Body of pancreas (tissue), 4 donors: ENCODE measurements around the gene TMCC2. TPM values are rescaled to one million over a fixed set of nuclear protein-coding genes. Genes with fewer than 3 reads are reported as not detected.

ENCODE experiments used
- ATAC-seq: fragments of 150-250 bp; one replicate; pipeline ENCODE4 v1.9.1; 2016
- DNase-seq, 4 donors: peaks; one replicate each; pipeline ENCODE4 v3.0.0-alpha.2; 2019
- H3K27ac ChIP-seq, 4 donors: fragments of 200-600 bp; sonication (generic); 1 replicate in 3 of 4; 2 replicates in 1 of 4; pipeline versions ENCODE4 v1.5.1 to v1.6.1; 2016 to 2019; ENCODE audit warnings: mild to moderate bottlenecking in 1 of 4, mixed read lengths in 1 of 4, moderate library complexity in 1 of 4
- H3K27me3 ChIP-seq, 2 donors: fragments of 200-600 bp; sonication (generic); one replicate each; pipeline ENCODE4 v1.6.0; 2016; ENCODE audit warnings: mild to moderate bottlenecking in 1 of 2
- H3K36me3 ChIP-seq, 2 donors: fragments of 200-600 bp; sonication (generic); replicated peaks in 1 of 2; 2 replicates each; pipeline ENCODE4 v1.5.1; 2016; ENCODE audit warnings: low read depth in 2 of 2; ENCODE audit not compliant: insufficient read depth in 1 of 2
- H3K4me1 ChIP-seq: fragments of 200-600 bp; sonication (generic); one replicate; pipeline ENCODE4 v1.6.0; 2016
- H3K4me3 ChIP-seq, 2 donors: fragments of 200-600 bp; sonication (generic); 1 replicate in 1 of 2; 2 replicates in 1 of 2; pipeline ENCODE4 v1.5.1; 2016 to 2019
- H3K9me3 ChIP-seq, 3 donors: fragments of 200-600 bp; sonication (generic); 1 replicate in 2 of 3; 2 replicates in 1 of 3; pipeline ENCODE4 v1.5.1; 2016
- CTCF ChIP-seq, 7 experiments: fragments of 450-650 bp in 4 of 7; fragments of 200-600 bp in 3 of 7; sonication (generic) in 3 of 7; IDR thresholded peaks; one replicate each; pipeline ENCODE4 v1.5.1; 2016 to 2019; ENCODE audit warnings: antibody characterized with exemption in 7 of 7
- POLR2A ChIP-seq, 3 donors: fragments of 450-650 bp; IDR thresholded peaks; one replicate each; pipeline ENCODE4 v1.6.1; 2016; ENCODE audit warnings: antibody characterized with exemption in 3 of 3, mild to moderate bottlenecking in 2 of 3
- WGBS, 2 donors: methylation state at CpG; one replicate each; pipeline ENCODE4 v1.1.5; 2017; 5-methylcytosine and 5-hydroxymethylcytosine counted together
- intact Hi-C: fragments of 100-400 bp; cut with DNase I; formaldehyde crosslinking; loops from one replicate; pipeline ENCODE4 v1.15.1; 2023
- total RNA-seq, 2 donors: library from RNA; depleted of rRNA; stranded (reverse); fragments of >200 nt; gene quantifications; one replicate each; pipeline ENCODE4 v1.1.0, GENCODE V29; 2016

TMCC2 gene
- total RNA-seq, 2 donors from 2014 or later, result 1.3 to 1.6 TPM

DNA sequence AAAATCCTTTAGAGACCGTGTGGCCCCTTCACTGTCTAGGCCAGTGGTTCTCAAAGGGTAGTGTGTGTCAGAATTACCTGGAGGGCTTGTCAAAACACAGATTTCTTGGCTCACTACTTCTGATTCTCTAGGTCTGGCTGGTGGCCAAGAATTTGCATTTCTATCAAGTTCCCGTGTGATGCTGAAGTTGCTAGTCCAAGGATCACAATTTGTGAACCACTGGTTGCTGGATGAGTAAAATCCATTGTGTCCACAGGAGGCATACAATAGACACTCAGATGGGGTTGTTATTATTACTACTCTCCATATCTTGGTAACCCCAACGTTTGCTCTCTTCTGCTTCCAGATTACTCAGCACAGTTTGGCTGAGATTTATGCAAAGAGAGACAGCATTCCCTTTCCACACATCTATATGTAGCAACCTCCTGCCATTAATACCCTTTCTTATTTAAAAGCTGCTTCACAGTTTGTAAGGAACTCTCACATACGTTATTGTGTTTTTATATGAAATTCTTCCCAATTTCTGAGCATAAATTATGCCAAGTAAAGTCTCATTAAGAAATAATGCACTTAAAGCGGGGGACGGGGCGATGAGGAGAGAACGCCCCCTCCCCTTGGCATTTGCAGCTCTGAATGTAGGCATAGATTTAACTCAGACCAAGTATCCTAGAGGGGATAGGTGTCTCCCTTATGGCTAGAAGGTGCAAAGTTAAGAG lies 720 bp upstream of the TMCC2 start:
- 9 to 12% methylated on average over 8 of the region's 8 CpGs for WGBS, 2 donors
- H3K36me3 ChIP-seq, result no peaks in the 10 kb centered on the region
- TF ChIP-seq POLR2A (IDR thresholded peaks at IDR 0.05) (no peak), CTCF (IDR thresholded peaks at IDR 0.05) (no peak)
- no peak for DNase-seq
- no peaks in the 10 kb centered on the region for H3K27me3 ChIP-seq
- H3K9me3 ChIP-seq, result no peaks in the 10 kb centered on the region
- H3K4me3 ChIP-seq, result peak overlapping the region in 1 of 2 donors; percentile 50
- ATAC-seq, result no peak
- H3K4me1 ChIP-seq, result peaks cover 29% of the 10 kb centered on the region
- H3K27ac ChIP-seq, result peak overlapping the region in 1 of 4 donors; percentile 21
- intact Hi-C loops, result no loop called here

DNA sequence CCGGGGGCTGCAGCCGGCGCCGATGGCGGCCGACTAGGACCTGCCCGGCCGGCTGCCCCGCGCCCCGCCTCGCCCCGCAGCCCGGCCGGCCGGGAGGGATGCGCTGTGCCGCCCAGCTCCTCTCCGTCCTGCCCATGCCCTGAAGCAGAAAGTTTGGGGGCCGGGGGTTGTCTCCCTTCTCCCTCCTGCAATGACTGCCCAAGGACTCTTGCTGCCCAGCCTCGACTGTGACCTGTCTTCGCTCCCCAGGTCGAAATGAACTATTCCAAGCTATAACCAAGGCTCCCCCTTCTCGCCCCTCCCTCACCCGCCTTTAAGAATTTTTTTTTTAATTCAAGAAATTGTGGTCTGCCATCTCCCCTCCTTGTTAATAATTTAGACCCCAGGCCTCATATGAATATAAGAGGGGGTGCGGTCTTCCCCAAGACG lies 361 bp downstream of the TMCC2 start:
- intact Hi-C loops, result no loop called here
- peak; percentile 28 for ATAC-seq
- Histone ChIP-seq H3K27ac (no peak overlapping the region), H3K4me1 (peaks cover 29% of the 10 kb centered on the region), H3K36me3 (no peaks in the 10 kb centered on the region), H3K27me3 (no peaks in the 10 kb centered on the region), H3K4me3 (peak overlapping the region in 1 of 2 donors; percentile 15), H3K9me3 (no peaks in the 10 kb centered on the region)
- no peak for TF ChIP-seq POLR2A (IDR thresholded peaks at IDR 0.05)
- no peak for TF ChIP-seq CTCF (IDR thresholded peaks at IDR 0.05)
- no peak for DNase-seq
- 0% methylated on average over 7 to 27 of the region's 27 CpGs for WGBS, 2 donors

- Histone ChIP-seq H3K4me1 (peaks cover 29% of the 10 kb centered on the region), H3K9me3 (no peaks in the 10 kb centered on the region), H3K27ac (peak overlapping the region in 3 of 4 donors; percentile 27 to 49 (median 40)), H3K4me3 (peak overlapping the region in 1 of 2 donors; percentile 5), H3K36me3 (no peaks in the 10 kb centered on the region), H3K27me3 (no peaks in the 10 kb centered on the region)
- TF ChIP-seq CTCF (IDR thresholded peaks at IDR 0.05) (peak in 3 of 7 experiments; percentile 24 to 45 (median 43)), POLR2A (IDR thresholded peaks at IDR 0.05) (peak in 1 of 3 donors; percentile 32)
- ATAC-seq (peak; percentile 75), DNase-seq (peak; percentile 66 to 83 (median 82))
- WGBS, 2 donors, result 0 to 2% methylated on average over 7 to 12 of the region's 15 CpGs
- intact Hi-C loops, result no loop called here
These were observed 1.7 kb downstream of the TMCC2 start for GRCh38 chr1:205229399-205229871.

GRCh38 chr1:205229916-205230700 lies 2.4 kb downstream of the TMCC2 start:
- WGBS, 2 donors, result 33 to 34% methylated on average over 10 of the region's 10 CpGs
- no peak for TF ChIP-seq CTCF (IDR thresholded peaks at IDR 0.05)
- no peak for TF ChIP-seq POLR2A (IDR thresholded peaks at IDR 0.05)
- H3K4me3 ChIP-seq, result no peak overlapping the region
- H3K36me3 ChIP-seq, result no peaks in the 10 kb centered on the region
- peak; percentile 9 for ATAC-seq
- H3K27me3 ChIP-seq, result no peaks in the 10 kb centered on the region
- peak overlapping the region in 3 of 4 donors; percentile 27 to 49 (median 40) for H3K27ac ChIP-seq
- H3K9me3 ChIP-seq, result no peaks in the 10 kb centered on the region
- peak in 1 of 4 donors; percentile 24 for DNase-seq
- intact Hi-C loops, result no loop called here
- peaks cover 29% of the 10 kb centered on the region for H3K4me1 ChIP-seq
